T47D (cell line): ENCODE data around the gene RRP1B.
A peak's percentile ranks its signal among the peaks of the same experiment; 100 is the strongest.
"Not testable (repeated sequence)": the region's sequence is repeated elsewhere in the genome, so short reads cannot be mapped to it uniquely, and the experiment has no call there.

ENCODE experiments used
- DNase-seq, 2 experiments: peaks; one replicate each; pipeline versions ENCODE4 v3.0.0 to v3.0.0-alpha.2; 2011 to 2012; ENCODE audit warnings: low read depth in 1 of 2, low spot score in 1 of 2
- JUND ChIP-seq: IDR thresholded peaks from 2 replicates; pipeline ENCODE4 v1.6.1; 2012; ENCODE audit warnings: low read depth
- in situ Hi-C: cut with HindIII; loops from 2 replicates; pipeline ENCODE4 v1.10.0; 2016; ENCODE audit warnings: low sequenced_read_pairs, low pct_unique_long_range_greater_than_20kb

The RRP1B gene

GRCh38 chr21:43645976-43646375, 13.4 kb upstream of the RRP1B start:
- in situ Hi-C loops, result no loop called here
- TF ChIP-seq JUND, result no peak
- DNase-seq, result no peak

GRCh38 chr21:43646550-43647260, 12.7 kb upstream of the RRP1B start:
- peak; percentile 71 to 88 for DNase-seq
- in situ Hi-C loops, result no loop called here
- TF ChIP-seq JUND, result no peak

GRCh38 chr21:43648171-43648570, 11.2 kb upstream of the RRP1B start:
- no peak for DNase-seq
- in situ Hi-C loops, result no loop called here
- TF ChIP-seq JUND, result no peak

GRCh38 chr21:43651926-43652325, 7.4 kb upstream of the RRP1B start:
- DNase-seq, in situ Hi-C loops: not testable (repeated sequence)

GRCh38 chr21:43652616-43653015, 6.7 kb upstream of the RRP1B start:
- TF ChIP-seq JUND, result no peak
- no peak for DNase-seq
- in situ Hi-C loops, result no loop called here

- in situ Hi-C loops, result no loop called here
- DNase-seq, result no peak
- TF ChIP-seq JUND, result no peak
Measured at GRCh38 chr21:43653626-43654025, 5.7 kb upstream of the RRP1B start.

GRCh38 chr21:43654806-43655489, 4.4 kb upstream of the RRP1B start:
- in situ Hi-C loops, result no loop called here
- no peak for TF ChIP-seq JUND
- DNase-seq, result no peak

GRCh38 chr21:43657355-43658087, 1.8 kb upstream of the RRP1B start:
- no peak for TF ChIP-seq JUND
- no peak for DNase-seq
- in situ Hi-C loops, result no loop called here

- no peak for TF ChIP-seq JUND
- in situ Hi-C loops, result no loop called here
- DNase-seq, result no peak
Measured at GRCh38 chr21:43658088-43658741, 1.1 kb upstream of the RRP1B start.

- TF ChIP-seq JUND, result no peak
- in situ Hi-C loops, result no loop called here
Measured at GRCh38 chr21:43658769-43659135, 608 bp upstream of the RRP1B start.

GRCh38 chr21:43662286-43662685, 2.9 kb downstream of the RRP1B start:
- TF ChIP-seq JUND, result no peak
- no peak for DNase-seq
- in situ Hi-C loops, result no loop called here

More at GRCh38 chr21:43658769-43659135, 608 bp upstream of the RRP1B start:
- DNase-seq, result no peak

- in situ Hi-C loops, result no loop called here
- TF ChIP-seq JUND, result no peak
- DNase-seq, result no peak
Measured at GRCh38 chr21:43663033-43663432, 3.7 kb downstream of the RRP1B start.

- DNase-seq, result no peak
- in situ Hi-C loops, result no loop called here
- TF ChIP-seq JUND, result no peak
Measured at GRCh38 chr21:43664358-43664757, 5.0 kb downstream of the RRP1B start.
